ENCODE data around the gene SFMBT2.

Gene SFMBT2

DNA sequence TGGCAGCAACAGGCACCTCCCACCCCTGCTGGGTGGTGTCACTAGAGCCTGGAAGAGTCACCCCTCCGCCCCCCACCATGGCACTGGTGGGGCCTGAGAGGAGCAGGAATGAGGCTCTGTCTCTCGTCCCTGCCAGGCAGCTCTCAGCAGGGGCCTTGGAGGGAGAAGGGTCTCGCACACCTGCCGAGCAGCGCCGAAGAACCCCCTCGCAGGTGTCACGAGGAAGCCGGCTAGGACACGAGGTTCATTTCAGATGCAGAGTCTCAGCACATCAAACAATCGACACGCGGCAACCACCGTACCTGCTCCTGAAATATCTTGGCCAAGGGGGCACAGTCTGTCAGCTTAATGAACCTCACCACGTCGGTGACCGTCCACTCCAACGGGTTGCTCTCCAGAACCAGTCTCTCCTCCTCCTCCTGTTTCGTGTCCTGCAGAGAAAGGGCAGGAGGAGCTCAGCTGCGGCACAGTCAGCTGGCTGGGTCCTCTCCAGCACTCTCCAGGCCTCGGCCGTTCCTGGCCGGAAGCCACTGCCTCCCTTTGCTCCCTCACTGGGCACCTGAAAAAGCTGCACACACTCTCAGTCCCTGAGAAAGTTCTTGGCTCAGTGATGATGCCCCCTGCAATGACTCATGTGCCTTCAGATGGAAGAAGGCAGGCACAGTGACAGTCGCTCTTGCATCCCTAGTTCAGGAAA is 240.1 kb downstream of the SFMBT2 start:
- no peak for DNase-seq

DNA sequence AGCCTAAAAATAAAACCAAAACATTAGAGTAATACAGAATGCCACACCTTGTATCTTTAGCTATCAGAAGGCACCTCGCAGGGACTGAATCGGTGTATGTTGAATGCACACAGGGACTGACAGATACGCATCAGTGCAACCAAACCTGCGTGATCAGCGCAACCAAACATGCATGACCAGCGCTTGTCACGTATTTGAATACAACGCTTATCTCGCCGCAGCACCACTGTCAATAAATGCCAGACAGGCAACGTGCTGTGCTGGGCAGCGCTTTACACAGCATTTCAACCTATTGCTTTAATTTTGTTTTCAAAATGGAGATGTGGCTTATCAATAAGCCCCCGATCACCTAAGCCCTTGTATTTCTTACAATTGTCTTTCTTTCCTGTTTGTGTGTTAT is 242.4 kb downstream of the SFMBT2 start:
- no peak for DNase-seq

DNA sequence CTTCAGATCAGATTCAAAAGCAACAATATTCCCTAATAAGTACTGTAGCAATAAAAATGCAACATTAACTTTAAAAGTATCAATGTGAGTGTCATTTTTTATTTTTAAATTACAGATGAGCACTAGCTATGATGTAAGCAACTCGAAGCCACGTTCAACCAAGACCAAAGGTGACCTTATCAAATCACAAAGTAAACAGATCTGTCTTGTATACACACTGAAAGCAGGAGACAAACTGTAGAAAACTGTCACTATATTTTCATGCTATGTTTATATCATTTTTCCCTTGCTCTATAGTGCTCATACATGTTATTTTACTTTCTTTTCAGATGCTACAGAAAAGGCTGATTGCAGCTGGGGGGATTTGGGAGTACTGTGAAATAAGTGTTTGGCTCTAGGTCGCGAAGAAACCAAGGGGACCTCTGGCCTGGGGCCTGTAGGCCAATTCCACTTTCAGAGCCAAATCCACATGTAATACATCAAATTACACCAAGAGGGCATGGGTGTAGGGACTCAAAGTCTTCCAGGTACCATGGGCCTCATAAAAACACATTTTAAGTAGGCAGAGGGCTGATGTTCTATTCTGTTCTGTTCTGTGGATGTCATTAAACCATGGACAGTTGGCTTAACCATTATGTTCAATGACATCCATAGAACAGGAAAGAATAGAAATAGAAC is 245.2 kb downstream of the SFMBT2 start:
- DNase-seq: no peak

DNA sequence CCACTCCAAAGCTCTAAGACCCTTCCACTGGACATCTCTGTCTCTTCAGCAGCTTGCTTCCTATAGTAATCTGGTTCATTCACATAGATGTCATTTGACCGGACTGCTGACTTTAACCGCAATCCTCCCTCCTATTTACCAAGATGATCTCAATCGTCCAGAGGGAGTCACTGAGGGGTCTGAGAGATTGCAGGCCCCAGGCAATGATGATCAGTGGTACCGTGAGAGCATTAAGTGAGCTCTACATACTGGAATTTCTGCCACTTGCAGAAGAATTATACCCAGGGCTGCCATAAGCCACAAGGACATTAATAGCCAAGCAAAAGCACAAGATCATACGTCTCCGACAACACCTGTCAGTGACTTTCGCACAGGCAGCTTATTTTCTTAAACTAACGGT is 245.9 kb downstream of the SFMBT2 start:
- no peak for DNase-seq

DNA sequence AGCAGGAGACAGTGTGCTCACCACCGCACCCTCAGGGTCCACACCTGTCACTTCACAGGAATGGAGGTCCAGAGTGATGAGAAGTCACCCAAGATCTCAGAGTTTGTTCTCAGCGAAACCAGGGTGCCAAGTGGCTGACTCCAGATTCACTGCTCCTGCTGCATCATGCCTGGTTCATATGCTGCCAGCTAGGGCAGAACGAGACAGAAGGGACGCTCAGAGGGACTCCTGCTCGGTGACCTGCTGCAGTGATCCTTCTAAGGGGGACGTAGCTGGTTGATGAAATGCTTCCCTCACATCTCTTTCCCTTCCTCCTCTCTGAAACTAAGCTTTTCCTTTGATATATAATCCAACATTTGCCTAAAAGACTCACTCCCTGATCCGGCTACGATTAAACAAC is 248.5 kb downstream of the SFMBT2 start:
- no peak for DNase-seq

DNA sequence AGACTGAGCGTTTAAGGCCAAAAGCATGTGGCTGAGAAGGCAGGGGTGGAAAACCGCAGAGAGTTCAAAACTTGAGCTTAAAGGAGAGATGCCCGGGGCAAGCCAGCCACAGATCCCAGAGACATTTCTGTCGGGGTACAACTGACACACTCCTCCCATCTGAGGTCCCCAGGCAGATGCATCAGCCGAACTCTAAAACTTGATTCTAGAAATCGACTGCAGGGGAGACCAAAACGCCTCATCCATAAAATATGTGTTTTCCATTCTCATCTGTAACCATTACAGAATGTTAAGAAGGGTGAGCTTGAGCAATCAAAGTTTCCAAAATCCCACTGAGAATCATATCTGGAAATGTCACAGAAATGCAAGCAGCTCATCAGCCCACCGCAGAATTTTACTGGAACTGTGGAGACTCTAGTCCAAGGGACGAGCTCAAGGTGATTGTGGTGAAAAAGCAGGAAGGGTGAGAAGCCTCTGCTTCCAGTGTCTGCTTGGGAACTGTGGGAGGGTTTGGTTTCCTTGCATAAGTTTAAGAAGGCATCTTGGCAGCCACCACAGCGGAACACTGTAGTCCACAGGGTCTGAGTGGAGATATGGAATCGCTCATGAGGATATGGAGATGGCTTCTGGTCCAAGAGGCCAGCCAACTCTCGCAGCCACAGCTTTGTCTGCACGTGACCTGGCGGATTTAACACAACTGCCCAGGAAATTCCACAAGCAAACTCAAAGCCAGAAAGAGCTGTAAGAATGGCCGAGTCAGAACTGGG is 249.2 kb downstream of the SFMBT2 start:
- no peak for DNase-seq

DNA sequence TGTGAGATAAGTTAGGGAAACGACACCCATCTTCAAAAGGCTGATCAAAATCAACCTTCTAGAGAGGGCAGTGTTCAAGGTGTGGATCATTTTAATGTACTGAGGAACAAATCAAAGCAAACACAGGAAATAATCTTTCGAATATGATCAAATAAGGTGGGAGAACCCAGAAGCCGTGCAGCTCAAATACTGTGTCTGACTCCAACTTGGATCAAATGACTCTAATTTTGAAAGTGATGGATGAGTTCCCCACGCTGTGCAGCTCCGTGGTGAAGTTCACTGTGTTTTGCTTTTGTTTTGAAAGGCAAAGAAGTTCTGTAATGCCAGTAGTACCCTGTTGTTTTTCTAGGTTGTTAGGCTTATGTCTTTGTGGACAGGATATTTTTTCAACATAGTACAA is 250.9 kb downstream of the SFMBT2 start:
- DNase-seq: no peak

DNA sequence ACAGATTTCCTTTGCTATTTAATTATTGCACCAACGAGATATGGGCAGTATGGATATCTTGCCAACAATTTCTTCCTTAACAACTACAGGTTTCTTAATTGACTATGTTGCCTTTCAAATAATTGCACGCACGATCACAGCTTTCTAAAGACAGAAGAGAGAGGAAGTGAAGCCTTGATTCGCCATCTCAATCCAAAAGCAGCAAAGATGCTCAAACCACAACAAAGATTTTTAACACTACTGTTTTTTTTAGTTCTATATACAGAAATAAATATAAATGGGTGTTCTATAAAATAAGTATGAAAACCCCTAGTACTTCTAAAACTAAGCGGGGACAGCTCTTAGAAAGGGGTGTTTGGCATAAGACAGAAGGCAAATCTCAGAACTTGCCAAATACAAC is 251.3 kb downstream of the SFMBT2 start:
- DNase-seq: no peak

DNA sequence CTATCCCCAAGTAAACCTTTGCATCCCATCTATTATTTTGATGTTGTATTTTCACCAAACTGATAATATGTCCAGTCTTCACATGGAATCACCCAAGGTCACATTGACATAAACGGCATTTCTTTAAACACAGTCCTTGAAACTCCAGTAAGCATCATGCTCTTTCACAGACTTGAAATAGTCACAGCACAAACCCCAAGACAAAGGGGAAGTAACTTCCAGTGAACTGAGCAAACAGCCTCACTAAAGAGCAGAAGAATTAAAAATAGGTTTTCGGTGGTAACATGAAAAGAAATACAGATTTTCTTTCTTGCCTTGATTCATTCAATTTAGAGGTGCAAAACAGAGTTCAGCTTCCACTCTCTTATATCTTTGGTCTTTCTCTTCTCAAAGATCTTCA is 253.7 kb downstream of the SFMBT2 start:
- no peak for DNase-seq

DNA sequence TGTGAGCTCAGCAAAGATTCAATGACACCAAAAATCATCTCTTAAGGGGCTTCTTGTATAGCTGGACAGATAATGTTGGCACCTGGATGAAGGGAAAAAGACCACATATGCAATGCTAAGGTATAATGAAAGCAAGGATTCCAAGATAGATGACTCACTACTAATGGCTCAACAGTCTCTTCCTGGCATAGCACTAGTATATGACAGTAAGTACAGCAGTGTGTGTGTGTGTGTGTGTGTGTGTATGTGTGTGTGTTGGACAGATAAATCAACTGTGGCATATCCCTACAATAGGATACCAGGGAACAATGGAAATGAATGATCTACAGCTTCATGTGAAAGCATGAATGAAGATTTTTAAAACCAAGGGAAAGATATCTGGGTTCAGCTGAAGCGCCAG is 257.1 kb downstream of the SFMBT2 start:
- DNase-seq: peak; percentile 85

DNA sequence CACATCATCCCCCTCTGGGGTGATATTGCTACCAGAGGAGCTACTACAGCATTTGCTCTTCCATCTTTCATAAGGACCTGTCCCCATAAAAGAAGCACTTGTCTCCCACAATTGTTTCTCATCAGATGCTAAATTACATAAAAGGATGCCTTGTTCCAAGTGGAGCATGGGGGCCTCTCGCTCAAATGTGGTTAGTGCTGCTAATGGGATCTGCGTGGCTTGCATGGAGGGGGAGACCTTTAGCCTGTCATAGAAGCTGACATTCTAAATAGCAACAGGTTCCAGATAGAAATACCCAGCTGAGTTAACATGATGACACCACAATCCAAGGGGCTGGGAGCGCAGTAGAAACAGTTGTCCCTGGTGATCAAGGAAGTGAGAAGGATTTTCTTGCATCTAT is 257.9 kb downstream of the SFMBT2 start:
- no peak for DNase-seq

DNA sequence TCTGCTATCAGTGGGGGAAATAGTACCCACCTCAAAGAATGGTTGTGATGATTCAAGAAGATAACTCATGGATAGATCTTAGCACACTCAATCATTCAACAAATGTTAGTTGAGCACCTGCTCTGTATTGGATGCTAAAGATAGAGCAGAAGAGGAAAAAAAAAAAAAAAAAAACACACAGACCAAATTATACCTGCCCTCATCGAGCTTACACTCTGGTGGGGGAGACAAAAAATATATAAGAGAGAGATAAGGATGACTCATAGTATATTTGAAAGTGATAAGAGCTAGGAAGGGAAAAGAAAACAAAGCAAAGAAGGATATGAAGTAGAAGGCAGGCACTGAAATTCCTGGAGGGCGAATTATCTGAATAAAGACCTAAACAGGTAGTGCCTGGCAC is 258.5 kb downstream of the SFMBT2 start:
- no peak for DNase-seq

DNA sequence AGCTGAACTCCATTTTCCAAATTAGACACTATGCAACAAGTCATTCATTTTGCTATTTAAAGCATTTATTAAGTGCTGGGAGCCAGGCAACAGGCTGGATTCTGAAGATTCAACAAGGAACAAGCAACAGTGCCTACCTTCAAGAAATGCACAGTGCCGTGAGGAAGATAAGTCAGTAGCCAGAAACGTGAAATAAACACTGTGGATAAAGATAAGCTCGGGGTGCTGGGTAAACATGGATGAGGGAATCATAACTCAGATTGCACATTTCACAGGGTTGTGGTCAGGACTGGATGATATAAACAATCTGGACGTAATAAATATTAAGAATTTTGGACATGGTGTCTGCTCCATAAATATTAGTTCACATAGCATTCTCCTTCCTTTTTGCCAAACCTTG is 259.3 kb downstream of the SFMBT2 start:
- no peak for DNase-seq

DNA sequence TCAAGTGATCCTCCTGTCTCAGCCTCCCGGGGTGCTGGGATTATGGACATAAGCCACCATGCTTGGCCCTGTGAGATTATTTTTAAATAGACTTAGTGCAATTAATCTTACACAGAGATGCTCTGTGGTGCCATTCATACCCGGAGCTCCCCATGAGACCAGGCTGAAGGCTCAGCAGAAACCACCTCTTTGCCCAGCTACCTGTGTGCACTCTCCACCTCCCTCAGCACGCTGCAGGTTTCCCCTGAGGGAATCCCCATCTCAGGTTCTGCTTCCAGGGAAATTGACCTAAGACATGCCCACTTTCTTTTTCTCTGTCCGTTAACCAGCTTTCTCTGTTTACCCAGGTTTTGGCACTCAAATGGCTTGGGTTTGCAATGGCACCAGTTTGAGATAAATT is 260.5 kb downstream of the SFMBT2 start:
- DNase-seq: no peak

DNA sequence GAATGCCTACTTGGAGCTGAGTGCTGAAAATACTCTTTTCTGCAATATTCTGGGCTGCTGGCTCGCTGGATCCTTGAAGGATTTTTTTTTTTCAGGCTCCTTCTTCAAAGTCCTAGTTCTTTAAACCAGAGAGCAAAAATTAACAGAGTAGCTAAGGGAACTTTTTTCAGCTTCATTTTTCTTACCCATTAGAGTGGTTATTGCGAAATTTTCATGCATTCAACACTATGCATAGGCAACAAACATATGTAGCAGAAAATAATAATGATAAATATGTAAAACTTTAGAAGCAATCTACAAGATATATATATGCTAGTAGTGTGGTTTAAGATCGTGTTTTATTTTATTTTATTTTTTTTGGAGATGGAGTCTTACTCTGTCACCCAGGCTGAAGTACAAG is 264.6 kb downstream of the SFMBT2 start:
- no peak for DNase-seq

DNA sequence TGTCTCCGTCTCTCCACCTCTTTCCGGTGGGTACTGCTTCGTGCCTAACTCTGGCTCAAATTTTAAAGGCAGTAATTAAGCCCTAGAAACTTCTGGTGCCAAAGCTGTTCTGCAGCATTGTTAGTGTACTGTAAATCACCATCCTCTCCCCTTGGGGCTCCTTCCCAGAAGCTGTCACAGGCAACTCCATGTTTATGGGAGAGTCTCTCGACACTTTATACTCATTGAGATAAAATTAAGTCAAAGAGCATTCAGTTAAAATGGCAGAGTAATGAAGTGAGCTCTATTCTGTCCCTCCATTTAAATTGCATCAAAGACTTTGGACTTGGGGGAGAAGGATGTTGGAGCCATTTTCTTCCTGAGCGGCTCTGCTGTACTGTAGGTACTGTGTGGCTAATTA is 274.8 kb downstream of the SFMBT2 start:
- DNase-seq: no peak

DNA sequence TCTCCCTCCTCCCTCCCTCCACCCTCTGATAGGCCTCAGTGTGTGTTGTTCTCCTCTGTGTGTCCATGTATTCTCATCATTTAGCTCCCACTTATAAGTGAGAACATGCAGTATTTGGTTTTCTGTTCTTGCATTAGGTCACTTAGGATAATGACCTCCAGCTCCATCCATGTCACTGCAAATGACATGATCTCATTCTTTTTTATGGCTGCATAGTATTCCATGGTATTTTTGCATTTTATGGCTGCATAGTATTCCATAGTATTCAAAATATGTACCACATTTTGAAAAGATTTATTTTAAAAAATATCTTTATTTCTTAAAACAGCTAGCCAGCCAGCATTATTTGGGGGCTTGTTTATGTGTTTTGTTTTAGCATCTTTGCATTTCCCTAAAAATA is 275.6 kb downstream of the SFMBT2 start:
- DNase-seq: no peak

DNA sequence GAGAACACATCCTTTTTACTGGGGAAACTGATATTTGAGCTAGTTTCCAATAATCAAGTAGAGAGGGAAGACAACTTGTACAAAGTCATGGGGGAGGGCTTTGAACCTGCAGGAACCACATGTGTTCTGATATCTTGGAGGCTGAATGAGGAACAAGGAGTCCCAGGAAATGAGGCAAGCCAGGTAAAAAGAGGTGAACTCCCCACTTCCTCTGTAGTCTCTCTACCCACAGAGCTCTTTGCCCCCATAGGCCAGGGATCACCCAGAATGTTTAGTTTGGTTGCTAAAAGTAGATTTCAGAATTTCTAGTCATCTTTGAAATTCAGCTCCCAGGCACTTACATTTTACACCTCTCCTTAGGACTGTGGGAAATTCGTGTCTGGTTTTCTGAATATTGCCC is 276.4 kb downstream of the SFMBT2 start:
- DNase-seq: no peak

DNA sequence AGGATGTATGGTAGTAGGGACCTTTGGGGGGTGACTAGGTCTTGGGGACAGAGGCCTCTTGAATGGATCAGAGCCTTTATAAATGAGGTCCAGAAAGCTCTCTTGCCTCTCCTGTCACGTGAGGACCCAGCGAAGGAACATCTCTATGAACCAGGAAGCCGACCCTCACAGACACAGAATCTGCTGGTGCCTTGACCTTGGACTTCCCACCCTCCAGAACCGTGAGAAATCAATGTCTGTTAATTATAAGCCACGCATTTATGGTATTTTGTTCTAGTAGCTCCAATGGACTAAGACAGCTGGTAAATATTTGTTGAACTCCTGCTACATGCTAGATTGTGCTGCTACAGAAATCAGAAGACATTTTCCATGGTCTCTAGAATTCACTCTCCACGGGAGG is 276.9 kb downstream of the SFMBT2 start:
- no peak for DNase-seq

DNA sequence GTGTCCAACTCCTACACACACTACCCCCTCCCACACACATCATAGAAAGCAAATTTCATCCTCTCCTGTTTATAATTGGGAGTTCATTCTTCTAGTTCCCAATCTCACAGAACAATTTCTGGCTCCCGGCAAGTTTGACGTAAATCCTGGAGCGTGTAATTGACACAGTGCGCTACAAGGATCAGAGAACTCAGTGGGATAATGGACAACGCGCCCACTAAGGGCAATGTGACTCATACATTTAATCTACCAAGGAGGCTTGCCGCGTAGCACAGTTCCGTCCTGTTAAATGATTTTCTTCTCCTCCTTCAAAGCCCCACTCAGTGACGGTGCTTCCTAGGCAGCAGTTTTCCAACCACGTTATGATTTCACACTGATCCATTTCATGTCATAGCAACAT is 277.6 kb downstream of the SFMBT2 start:
- DNase-seq: no peak

DNA sequence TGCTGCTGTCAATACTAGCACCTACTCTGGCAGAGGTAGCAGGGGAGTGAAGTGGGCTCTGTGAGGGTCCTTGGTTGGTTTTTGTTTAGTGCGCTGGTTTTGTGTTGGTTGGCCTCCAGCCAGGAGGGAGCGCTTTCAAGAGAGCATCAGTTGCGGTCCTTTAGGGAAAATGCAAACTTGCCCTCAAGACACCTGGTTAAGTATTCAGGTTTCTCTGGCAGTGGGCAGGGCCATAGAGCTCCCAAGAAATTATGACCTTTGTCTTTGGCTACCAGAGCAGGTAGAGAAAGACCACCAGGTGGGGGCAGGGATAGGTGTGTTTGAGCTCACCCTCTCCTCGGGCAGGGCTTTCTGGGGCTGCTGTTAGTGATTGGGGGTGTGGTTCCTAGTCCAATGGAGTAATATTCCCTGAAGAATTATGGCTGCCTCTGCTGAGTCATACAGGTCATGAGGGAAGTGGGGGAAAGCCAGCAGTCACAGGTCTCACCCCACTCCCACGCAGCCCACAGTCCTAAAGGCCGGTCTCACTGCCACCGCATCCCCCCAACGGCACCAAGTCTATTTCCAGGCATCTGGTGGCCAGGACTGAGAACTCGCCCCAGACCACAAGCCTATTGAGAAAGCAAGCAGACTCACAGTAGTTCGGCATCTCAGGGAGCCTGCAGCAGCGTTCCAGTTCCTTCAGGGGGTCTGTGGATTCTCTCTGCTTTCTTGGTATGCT is 280.5 kb downstream of the SFMBT2 start:
- no peak for DNase-seq

DNA sequence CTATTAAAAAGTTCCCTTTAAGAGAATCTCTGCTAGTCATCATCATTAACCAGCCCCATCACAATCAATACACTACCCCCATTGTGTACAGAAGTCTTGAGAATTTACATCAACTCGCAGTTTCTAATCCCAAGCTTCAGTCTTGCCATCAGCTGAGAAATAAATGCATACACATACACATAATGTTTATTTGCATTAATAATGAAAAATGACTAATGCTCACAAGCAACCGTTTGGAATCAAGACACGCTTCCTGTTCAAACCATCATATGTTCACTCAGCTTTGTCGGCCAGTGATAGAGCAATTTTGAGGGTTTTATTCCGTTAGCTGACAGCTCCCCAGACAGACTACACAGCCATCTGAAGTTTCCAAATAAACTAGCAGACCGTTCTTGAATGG is 287.1 kb downstream of the SFMBT2 start:
- DNase-seq: no peak

DNA sequence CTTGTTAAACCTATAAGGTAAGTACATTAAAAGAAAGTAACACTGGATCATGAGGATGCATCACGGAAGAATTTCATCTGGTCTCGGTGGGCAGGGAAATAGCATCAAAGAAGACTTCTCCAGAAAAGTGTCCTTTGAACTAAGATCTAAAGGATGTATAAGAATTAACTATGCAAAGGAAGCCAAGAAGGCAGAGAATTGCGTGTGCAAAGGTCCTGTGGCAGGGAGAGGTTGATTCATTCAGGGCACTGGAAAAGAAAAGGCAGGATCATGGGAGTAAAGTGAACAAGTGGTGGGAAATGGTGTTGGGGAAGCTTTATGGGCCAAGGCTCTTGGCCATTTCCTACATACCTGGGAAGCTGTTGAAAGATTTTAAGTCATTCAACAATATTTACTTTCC is 288.3 kb downstream of the SFMBT2 start:
- no peak for DNase-seq

Measured in kidney glomerular epithelial cell (primary cell).